HG03064 (cell line): ENCODE data around the gene SLC66A2.
"Not testable (repeated sequence)": the region's sequence is repeated elsewhere in the genome, so short reads cannot be mapped to it uniquely, and the experiment has no call there.

ENCODE experiments used
- ATAC-seq: cut with Tn5 transposase; IDR thresholded peaks from one replicate; pipeline ENCODE4 v1.9.1; 2021; ENCODE audit warnings: low read depth; ENCODE audit not compliant: unreplicated experiment

The SLC66A2 gene

DNA sequence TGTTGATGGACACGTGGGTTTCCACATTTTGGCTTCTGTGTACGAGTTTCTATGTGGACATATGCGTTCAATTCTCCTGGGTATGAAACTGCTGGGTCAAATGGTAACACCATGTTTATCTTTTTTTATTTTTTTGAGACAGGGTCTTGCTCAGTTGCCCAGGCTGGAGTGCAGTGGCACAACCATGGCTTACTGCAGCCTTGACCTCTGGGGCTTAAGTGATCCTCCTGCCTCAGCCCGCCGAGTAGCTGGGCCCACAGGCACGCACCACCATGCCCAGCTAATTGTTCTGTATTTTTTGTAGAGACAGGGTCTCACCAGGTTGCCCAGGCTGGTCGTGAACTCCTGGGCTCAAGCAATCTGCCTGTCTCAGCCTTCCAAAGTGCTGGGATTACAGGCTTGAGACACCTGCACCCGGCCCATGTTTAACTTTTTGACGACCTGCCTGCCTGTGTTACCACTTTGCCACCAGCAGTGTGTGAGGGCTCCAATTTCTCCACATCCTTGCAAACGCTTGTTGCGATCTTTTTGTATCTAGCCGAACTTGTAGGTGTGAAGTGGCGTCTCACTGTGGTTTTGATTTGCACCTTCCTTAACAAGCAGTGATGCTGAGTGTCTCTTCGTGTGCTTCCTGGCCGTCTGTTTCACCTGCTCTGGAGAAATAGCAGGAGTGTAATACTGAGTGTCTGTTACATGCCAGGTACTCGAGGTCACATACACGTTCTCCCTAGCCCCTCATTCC, 19.9 kb upstream of the SLC66A2 start:
- ATAC-seq: no peak

DNA sequence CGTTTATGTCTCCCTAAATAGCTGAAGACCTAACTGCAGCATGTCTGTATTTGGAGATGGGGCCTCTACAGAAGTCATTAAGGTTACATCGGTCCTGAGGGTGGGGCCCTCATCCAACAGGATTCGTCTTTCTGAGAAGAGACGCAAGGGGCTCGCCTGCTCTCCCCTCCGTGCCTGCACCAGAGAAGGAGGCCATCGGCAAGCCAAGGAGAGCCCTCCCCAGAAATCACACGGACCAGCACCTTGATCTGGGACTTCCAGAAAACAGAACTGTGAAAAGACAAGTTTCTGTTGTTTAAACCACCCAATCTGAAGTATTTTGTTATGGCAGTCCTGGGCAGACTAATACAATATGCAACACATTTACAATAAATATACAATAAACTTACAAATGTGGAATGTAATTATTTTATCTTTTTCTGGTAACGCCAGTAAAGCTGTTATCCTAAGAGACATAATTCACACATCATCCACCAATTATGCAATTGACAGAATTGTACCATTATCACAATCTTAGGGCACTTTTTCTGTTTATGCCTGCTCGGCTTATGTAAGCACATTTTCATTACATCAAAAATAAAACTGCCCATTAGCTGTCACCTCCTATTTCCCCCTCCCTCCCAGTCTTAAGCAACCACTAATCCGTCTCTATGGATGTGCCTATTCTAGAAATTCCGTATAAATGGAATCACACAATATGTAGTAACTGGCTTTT, 19.1 kb upstream of the SLC66A2 start:
- ATAC-seq: no peak

DNA sequence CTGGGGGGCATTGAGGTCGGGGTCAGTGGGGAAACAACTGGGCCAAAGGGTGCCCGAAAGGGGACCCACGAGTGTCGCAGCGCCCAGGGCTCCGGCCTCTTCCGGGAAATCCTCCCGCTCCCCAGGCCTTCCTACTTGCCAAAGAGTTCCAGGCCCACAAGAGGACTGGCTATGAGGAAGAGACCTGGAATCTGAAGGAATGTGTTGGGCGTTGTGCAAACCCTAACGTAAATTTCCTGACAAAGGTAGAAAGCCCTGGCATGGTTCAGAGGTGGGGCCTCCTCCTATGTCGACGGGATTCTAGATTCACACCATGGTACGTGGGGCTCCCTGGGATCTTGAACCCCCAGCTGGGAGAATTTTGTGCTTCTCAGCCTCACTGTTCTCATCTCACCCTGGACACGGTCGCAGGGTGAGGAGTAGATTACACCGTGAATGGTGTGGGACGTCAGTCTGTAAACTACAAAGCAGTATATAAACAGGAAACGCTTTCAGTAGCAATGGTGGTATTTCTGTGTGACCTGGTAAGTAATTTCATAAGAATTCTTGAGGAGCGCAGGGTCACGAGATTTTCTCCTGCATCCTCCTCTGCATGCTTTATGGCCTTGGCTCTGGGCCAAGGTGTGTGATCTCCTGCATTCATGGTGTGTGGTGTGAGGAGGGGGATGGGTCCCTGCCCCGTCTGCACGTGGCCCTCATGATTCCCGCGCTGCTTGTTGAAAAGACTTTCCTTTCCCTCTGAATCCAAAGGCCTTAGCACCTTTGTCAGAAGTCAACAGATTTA, 13.9 kb upstream of the SLC66A2 start:
- no peak for ATAC-seq

DNA sequence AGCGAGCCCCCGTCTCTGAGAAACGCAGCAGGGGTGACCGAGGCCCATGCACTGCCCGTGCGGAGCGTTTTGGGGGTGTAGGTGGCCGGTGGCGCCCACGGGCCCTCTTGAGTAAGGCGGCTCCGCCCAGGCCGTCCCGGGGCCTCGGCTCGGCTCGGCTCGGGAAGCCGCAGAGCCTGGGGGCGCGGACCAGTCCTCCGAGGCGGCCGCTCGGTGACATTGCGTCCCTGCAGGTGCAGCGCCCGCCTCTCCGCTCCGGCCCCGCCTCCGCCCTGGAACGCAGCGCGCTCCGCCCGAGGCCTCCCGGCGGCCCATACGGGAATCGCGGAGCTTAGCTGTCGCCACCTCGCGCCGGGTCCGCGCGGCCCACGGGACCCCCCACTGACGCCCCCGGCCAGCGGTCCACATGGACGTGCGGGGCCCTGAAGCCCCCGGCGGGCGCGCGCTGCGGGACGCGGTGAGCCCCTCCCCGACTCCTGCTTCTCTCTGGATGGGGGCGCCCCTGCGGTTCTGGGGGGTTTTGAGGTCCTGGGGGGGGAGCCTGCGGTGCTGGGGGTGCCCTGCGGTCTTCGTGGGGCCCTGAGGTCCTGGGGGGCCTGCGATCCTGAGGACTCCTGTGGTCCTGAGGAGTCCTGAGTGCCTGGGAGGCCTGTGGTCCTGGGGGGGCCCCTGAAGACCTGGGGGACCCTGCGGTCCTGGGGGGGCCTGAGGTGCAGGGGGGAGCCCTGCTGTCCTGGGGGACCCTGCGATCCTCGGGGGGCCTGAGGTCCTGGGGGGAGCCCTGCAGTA, 13.1 kb upstream of the SLC66A2 start, which contains the start of gene HSBP1L1:
Gene HSBP1L1 (plus strand): TSS at position 314 of the 789 bp plus-strand sequence. CDS start 93 bp downstream, at position 407.
- ATAC-seq: peak; percentile 63

DNA sequence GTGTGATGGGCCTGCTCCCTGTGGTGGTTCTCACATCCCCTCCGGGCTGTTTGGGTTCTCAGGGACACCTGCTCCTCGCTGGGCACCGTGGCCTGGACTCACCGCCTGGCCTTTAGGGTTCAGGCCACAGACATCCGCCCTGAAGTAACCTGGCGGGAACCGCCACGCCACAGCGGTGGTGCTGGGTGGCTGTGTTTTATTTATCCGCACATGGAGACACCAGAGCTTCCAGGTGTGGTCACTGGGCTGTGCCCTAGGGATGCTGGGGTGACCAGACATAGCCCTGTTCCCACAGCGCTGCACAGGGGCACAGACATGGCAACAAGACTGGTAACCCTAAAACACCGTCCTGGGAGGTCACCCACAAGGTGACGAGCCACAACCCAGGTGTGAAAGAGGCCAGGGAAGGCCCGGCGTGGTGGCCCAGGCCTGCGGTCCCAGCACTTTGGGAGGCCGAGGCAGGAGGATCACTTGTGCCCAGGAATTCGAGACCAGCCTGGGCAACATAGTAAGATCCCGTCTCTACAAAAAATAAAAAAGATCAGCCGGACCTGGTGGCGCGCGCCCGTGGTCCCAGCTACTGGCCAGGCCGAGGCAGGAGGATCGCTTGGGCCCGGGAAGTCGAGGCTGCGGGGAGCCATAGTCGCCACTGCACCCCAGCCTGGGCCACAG, 12.3 kb upstream of the SLC66A2 start:
- ATAC-seq: no peak

DNA sequence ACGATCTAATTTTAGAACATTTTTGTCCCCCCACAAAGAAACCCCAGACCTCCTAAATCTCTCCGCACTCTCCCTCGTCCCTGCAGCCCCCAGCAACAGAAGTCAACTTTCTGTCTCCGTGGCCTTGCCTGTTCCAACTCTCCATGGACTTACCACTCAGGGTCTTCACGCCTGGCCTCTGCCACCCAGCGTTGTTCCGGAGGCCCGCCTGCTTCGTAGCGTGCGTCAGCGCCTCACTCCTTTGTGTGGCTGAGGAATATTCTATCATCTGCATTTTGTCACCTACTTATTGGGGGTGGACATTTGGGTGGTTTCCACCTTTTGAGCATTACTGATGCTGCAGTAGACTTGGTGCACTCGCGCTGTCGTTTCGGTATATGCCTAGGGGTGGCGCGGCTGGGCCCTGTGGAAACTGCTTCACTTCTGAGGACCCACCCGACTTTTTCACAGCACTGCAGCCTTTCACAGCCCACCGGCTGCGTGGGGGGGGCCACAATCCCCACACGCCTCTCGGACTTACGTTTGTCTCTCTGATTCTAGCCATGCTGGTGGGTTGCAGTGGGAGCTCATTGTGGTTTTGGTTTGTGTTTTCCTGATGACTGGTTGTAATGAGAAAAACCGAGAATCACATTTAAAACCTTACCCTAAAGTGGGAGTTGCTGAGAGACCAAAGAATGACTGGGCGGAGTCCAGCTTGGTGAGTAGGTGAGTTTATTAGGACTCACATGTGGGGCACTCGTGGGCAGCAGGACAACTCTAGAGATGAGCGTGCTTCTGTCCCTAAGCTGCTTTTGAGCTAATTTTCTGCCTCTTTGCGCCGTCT, 11.6 kb upstream of the SLC66A2 start:
- ATAC-seq: peak; percentile 53

DNA sequence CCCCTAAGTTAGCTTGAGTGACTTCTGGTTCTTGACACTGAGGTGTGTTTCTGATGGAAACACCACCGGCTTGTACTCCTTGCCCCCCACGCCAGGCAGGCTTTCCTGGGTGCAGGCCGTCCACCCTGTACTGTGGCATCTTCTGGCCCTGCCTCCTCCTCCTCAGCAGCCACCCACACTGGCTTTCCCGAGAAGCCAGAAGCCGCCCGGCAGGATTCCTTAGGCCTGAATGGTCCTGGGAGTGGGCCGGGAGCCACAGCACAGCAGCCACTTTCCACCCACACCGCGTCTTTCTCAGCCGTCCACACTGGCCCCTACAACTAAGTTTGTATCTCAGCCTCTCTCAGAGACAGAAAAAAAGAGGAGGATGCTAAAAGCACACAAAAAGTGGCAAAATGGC, 10.9 kb upstream of the SLC66A2 start:
- no peak for ATAC-seq

DNA sequence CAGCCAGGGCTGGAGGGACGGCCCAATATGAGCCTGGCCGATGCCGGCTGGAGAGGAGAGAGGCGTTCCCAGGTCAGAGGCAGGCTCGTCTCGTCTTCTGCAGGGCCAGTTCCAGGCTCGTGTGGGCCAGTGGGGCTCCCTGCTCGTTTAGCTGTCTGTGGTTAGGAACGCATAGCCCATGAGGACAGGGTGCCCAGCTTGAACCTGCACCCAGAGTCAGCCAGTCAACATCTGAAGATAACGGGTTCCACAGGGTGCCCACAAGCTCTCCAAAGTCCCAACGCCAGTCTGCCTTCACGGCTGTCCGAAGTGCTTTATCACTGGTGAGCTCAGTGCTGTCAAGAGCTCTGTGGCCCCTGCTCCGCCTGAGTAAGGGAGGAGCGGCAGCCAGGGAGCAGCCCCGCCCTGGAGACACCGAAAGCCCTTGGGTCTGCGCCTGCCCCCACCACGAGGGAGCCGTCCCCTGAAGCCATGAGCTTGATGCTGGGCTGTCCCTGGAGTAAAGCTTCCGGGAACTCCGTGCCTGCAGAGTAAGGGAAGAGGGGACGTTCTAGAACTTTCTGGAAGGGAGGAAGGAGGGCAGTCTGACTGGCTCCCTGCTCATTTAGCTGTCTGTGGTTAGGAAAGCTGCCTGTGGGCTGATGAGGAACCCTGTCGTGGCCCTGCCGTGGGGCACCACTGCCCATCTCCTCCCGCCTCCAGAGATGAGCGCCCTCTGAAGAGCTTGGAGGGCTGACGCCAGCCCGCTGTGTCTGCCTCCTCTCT, 10.3 kb upstream of the SLC66A2 start:
- ATAC-seq: no peak

DNA sequence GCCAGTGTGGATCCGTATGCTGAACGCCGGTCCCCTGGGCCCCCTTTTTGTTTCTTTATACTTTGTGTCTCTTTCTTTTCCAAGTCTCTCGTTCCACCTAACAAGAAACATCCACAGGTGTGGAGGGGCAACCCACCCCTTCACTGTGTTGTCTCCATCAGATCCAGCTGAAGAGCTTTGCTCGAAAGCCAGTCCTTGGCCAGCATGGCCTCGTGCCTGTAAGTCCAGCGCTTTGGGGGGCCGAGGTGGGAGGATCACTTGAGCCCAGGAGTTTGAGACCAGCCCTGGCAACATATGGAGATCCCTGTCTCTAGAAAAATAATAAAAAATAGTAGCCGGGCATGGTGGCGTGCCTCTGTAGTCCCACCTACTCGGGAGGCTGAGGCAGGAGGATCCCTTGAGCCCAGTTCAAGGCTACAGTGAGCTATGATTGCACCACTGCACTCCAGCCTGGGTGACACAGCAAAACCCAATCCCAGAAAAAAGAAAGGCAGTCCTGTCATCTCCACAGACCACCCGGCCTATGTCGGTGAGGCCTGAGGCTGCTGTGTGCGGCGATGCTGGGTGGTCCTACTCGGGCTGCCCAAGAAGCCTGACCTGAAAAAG, 9.6 kb upstream of the SLC66A2 start:
- no peak for ATAC-seq

DNA sequence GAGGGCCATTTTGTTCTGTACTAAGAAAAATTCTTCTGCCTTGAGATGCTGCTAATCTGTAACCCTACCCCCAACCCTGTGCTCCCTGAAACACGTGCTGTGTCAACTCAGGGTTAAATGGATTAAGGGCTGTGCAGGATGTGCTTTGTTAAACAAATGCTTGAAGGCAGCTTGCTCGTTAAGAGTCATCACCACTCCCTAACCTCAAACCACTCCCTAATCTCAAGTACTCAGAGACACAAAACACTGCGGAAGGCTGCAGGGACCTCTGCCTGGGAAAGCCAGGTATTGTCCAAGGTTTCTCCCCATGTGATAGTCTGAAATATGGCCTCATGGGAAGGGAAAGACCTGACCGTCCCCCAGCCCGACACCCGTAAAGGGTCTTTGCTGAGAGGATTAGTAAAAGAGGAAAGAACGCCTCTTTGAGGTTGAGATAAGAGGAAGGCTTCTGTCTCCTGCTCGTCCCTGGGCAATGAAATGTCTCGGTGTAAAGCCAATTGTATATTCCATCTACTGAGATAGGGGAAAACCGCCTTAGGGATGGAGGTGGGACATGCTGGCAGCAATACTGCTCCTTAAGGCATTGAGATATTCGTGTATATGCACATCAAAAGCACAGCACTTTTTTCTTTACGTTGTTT, 8.8 kb upstream of the SLC66A2 start:
- not testable (repeated sequence) for ATAC-seq

DNA sequence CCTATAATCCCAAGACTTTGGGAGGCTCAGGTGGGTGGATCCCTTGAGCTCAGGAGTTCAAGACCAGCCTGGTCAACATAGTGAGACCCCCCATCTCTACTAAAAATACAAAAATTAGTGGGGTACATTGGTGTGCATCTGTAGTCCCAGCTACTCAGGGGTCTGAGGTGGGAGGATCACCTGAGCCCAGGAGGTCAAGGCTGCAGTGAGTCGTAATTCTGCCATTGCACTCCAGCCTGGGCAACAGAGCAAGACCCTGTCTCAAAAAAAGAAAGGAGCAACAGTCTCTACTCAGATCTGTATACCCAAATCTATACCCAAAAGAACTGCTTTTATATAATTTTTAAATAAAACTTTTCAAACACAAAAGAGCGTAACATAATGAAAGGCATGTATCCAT, 7.5 kb upstream of the SLC66A2 start:
- no peak for ATAC-seq

DNA sequence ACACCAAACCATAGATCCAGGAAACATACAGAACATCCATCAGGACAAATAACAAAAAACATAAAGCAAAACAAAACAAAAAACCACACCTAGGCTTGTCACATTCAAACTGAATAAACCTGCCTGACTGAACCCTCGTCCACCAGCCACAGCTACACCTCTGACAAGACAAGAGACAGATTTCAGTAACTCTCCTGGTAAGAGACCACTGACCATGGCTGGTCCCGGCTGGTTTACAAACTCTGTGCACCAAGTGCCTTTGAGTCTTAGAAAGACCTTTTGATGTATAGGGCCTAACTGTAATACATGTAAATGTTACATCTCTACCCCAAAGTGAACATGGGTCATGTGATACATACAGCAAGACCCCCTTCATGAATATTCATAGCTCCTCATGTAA, 4.8 kb upstream of the SLC66A2 start:
- no peak for ATAC-seq

DNA sequence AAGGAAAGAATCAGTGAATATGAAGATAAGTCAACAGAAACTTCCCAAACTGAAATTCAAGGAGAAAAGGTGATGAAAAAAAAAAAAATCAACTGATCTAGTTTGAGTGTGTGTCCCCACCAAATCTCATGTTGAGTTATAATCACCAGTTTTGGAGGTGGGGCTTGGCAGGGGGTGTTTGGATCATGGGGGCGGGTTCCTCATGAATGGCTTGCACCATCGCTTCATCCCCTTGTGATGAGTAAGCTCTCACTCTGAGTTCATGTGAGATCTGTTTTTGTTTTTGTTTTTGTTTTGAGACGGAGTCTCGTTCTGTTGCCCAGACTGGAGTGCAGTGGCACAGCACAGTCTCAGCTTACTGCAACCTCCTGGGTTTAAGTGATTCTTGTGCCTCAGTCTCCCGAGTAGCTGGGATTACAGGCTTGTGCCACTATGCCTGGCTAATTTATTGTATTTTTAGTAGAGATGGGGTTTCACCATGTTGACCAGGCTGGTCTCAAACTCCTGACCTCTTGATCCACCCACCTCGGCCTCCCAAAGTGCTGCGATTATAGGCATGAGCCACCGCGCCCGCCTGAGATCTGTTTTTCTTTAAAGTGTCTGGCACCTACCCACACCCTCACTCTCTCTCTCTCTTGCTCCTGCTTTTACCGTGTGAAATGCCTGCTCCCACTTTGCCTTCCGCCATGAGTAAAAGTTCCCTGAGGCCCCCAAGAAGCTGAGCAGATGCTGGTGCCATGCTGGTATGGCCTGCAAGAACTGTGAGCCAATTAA, 4.0 kb upstream of the SLC66A2 start:
- no peak for ATAC-seq

DNA sequence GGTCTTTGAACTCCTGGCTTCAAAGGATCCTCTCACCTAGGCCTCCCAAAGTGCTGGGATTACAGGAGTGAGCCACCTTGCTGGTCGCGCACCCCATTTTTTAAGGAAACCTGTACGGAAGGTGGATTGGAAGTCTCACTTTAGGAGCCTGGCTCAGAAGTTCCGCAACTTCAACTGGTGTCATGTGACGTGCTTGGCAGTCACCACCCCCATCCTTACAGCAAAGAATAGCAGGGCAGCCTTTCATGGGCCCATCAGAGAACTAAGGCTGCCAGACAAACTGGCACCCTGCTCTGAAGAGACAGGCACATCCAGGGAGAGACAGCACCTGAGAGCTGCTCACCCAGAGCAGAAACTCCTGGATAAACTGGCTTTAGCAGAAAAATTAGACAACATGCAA, 3.3 kb upstream of the SLC66A2 start:
- ATAC-seq: no peak

DNA sequence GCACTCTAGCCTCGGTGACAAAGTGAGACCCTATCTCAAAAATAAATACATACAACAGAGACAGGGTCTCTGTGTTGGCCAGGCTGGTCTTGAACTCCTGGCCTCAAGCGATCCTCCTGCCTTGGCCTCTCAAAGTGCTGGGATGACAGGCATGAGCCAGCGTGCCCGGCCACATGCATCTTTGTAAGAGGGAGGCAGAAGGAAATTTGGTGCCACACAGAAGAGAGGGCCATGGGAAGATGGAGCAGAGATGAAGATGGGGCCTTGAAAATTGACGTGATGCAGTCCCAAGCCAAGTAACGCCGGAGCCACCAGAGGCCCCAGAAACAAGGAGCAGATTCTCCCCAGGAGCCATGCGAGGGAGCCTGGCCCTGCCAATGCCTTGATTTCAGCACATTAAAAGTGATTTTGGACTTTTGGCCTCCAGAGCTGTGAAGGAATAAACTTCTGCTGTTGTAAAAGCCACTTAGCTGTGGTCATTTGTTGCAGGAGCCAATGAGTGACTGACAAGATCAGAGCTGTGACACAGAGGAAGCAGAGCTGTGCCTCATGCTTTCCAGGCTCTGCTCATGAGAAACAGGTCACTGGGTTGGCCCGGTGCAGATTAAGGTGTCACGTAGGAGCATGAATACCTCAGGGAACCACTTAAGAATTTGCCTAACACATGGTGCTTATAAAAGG, 2.7 kb upstream of the SLC66A2 start:
- no peak for ATAC-seq

DNA sequence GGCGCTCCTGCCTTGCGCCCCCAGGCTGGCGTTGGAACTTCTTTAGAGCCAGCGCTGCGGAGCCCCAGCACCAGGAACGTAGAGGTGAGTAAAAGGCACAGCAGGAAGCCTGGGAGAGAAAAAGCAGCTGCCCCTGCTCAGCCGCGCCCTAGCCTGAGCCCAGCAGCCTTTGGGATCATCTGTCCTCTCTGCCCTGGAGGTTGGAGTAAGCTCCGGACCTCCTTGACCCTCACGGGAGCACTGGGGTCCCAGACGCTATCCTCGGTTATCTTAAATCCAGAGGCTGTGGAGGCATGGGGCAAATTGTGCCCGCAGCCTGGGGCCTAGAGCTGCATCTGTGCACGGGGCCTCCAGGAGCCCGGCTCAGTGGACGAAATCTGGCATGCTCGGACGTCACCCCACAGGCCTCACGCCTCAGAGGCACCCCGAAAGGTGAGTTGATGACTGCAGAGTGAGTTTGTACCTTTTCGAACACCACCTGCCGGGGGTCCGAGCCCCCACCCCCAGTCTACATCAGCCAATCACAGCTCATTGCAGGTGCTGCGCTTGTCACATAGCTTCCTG, 1.6 kb upstream of the SLC66A2 start:
- no peak for ATAC-seq
